K562 (cell line): ENCODE data around the gene TRMT1.

Source experiments
- C11orf30 ChIP-seq: fragments of 450-650 bp; IDR thresholded peaks from 2 replicates; pipeline ENCODE4 v1.6.1; 2016; ENCODE audit warnings: low read depth, mild to moderate bottlenecking
- EP300 ChIP-seq: IDR thresholded peaks from 2 replicates; pipeline ENCODE4 v1.6.1; 2012; ENCODE audit warnings: low read length, improper control_type of control experiment
- FIP1L1 ChIP-seq: fragments of 200-400 bp; formaldehyde crosslinking; IDR thresholded peaks from 2 replicates; pipeline ENCODE4 v1.6.1; 2018; ENCODE audit warnings: mild to moderate bottlenecking, low read depth, low read length; ENCODE audit not compliant: poor library complexity, severe bottlenecking
- GABPA ChIP-seq: fragments of 200-800 bp; sonication (Bioruptor generic); conservative IDR thresholded peaks from 2 replicates; pipeline ENCODE4 v1.6.1; 2016; ENCODE audit warnings: low read depth, missing genetic modification characterization, missing compliant biosample characterization
- NCOA1 ChIP-seq: fragments of 450-650 bp; IDR thresholded peaks from 2 replicates; pipeline ENCODE4 v1.6.1; 2016; ENCODE audit warnings: low read depth
- USF2 ChIP-seq: sonication (generic); formaldehyde crosslinking; IDR thresholded peaks from 2 replicates; pipeline ENCODE4 v1.5.0; 2020; ENCODE audit warnings: missing genetic modification reagents
- ZBTB26 ChIP-seq: fragments of 450-650 bp; formaldehyde crosslinking; IDR thresholded peaks from 2 replicates; pipeline ENCODE4 v1.4.0; 2022; ENCODE audit warnings: missing genetic modification characterization
- ZNF24 ChIP-seq: fragments of 450-650 bp; IDR thresholded peaks from 2 replicates; pipeline ENCODE4 v1.6.1; 2016

GRCh38 chr19:13104360-13104847 lies 12.1 kb downstream of the TRMT1 start:
- TF ChIP-seq FIP1L1 (peak; percentile 82), ZNF24 (no peak), USF2 (no peak), NCOA1 (no peak), EP300 (no peak), C11orf30 (no peak), GABPA (peak; percentile 68), ZBTB26 (CRISPR knock-in tag) (no peak)
